ENCODE data around the gene ITPA. TPM values are rescaled to one million over a fixed set of nuclear protein-coding genes. Genes with fewer than 3 reads are reported as not detected.

Gene ITPA
- total RNA-seq, 4 donors from 2014 or later, result 21.8 to 51.8 (median 38.8) TPM

GRCh38 chr20:3164763-3165410, 44.4 kb upstream of the ITPA start:
- no peak for TF ChIP-seq CTCF (IDR thresholded peaks at IDR 0.05; ENCODE audit: low read depth)

- no peak for TF ChIP-seq CTCF (IDR thresholded peaks at IDR 0.05; ENCODE audit: low read depth)
These were observed 43.6 kb upstream of the ITPA start for GRCh38 chr20:3165473-3166337.

- no peak for TF ChIP-seq CTCF (IDR thresholded peaks at IDR 0.05; ENCODE audit: low read depth)
These were observed 42.9 kb upstream of the ITPA start for GRCh38 chr20:3166338-3166912.

GRCh38 chr20:3166913-3167342, 42.4 kb upstream of the ITPA start:
- TF ChIP-seq CTCF (IDR thresholded peaks at IDR 0.05; ENCODE audit: low read depth), result no peak

GRCh38 chr20:3167738-3168078, 41.6 kb upstream of the ITPA start:
- TF ChIP-seq CTCF (IDR thresholded peaks at IDR 0.05; ENCODE audit: low read depth), result no peak

- no peak for TF ChIP-seq CTCF (IDR thresholded peaks at IDR 0.05; ENCODE audit: low read depth)
These were observed 41.0 kb upstream of the ITPA start for GRCh38 chr20:3168079-3168828.

Data from subcutaneous adipose tissue (tissue), 4 donors.